KOPT-K1 (cell line): Measurements from ENCODE around the gene CUBN.
A peak's percentile ranks its signal among the peaks of the same experiment; 100 is the strongest.
"Not testable (repeated sequence)": the region's sequence is repeated elsewhere in the genome, so short reads cannot be mapped to it uniquely, and the experiment has no call there.

ENCODE experiments used
- H3K27ac ChIP-seq: fragments of 200-600 bp; sonication (generic); 2 replicates; pipeline ENCODE4 v1.5.1; 2016; ENCODE audit warnings: antibody characterized with exemption, mild to moderate bottlenecking, low read depth, low read length; ENCODE audit not compliant: poor library complexity, severe bottlenecking
- H3K36me3 ChIP-seq: fragments of 200-600 bp; sonication (generic); 2 replicates; pipeline ENCODE4 v1.5.1; 2017; ENCODE audit warnings: antibody characterized with exemption, mild to moderate bottlenecking, low read length, moderate library complexity; ENCODE audit not compliant: insufficient read depth
- H3K9me3 ChIP-seq: fragments of 200-600 bp; sonication (generic); 2 replicates; pipeline ENCODE4 v1.5.1; 2017; ENCODE audit warnings: antibody characterized with exemption, low read length, mild to moderate bottlenecking; ENCODE audit not compliant: insufficient read depth, poor library complexity, severe bottlenecking

CUBN gene

GRCh38 chr10:17013131-17013983, 116.3 kb downstream of the CUBN start:
- not testable (repeated sequence) for H3K36me3 ChIP-seq, H3K27ac ChIP-seq
- H3K9me3 ChIP-seq: peaks cover 10% of the 10 kb centered on the region

GRCh38 chr10:17012731-17013130, 116.9 kb downstream of the CUBN start:
- H3K36me3 ChIP-seq, H3K27ac ChIP-seq, H3K9me3 ChIP-seq: not testable (repeated sequence)

- Histone ChIP-seq H3K36me3 (no peaks in the 10 kb centered on the region), H3K9me3 (peaks cover 8% of the 10 kb centered on the region), H3K27ac (no peak overlapping the region)
These were observed 119.1 kb downstream of the CUBN start for GRCh38 chr10:17010363-17011145.

GRCh38 chr10:17009212-17009700, 120.4 kb downstream of the CUBN start:
- no peak overlapping the region for H3K27ac ChIP-seq
- H3K36me3 ChIP-seq: no peaks in the 10 kb centered on the region
- H3K9me3 ChIP-seq: peaks cover 8% of the 10 kb centered on the region

GRCh38 chr10:17007418-17007770, 122.2 kb downstream of the CUBN start:
- H3K9me3 ChIP-seq: peaks cover 7% of the 10 kb centered on the region
- H3K27ac ChIP-seq: peak overlapping the region; percentile 41
- H3K36me3 ChIP-seq: no peaks in the 10 kb centered on the region

- Histone ChIP-seq H3K36me3 (no peaks in the 10 kb centered on the region), H3K27ac (peak overlapping the region; percentile 41), H3K9me3 (peaks cover 2% of the 10 kb centered on the region)
These were observed 122.8 kb downstream of the CUBN start for GRCh38 chr10:17006631-17007417.

- Histone ChIP-seq H3K27ac (no peak overlapping the region), H3K36me3 (no peaks in the 10 kb centered on the region), H3K9me3 (peaks cover 6% of the 10 kb centered on the region)
These were observed 123.7 kb downstream of the CUBN start for GRCh38 chr10:17005621-17006566.

- H3K9me3 ChIP-seq: peaks cover 7% of the 10 kb centered on the region
- H3K36me3 ChIP-seq: no peaks in the 10 kb centered on the region
- no peak overlapping the region for H3K27ac ChIP-seq
These were observed 124.7 kb downstream of the CUBN start for GRCh38 chr10:17004801-17005380.

- Histone ChIP-seq H3K27ac (peak overlapping the region; percentile 47), H3K9me3 (peaks cover 7% of the 10 kb centered on the region), H3K36me3 (no peaks in the 10 kb centered on the region)
These were observed 125.8 kb downstream of the CUBN start for GRCh38 chr10:17003651-17004286.

- H3K27ac ChIP-seq: peak overlapping the region; percentile 47
- H3K9me3 ChIP-seq: peaks cover 7% of the 10 kb centered on the region
- no peaks in the 10 kb centered on the region for H3K36me3 ChIP-seq
These were observed 126.5 kb downstream of the CUBN start for GRCh38 chr10:17003151-17003550.

GRCh38 chr10:17001961-17002749, 127.5 kb downstream of the CUBN start:
- H3K27ac ChIP-seq: peak overlapping the region; percentile 47
- peaks cover 7% of the 10 kb centered on the region for H3K9me3 ChIP-seq
- no peaks in the 10 kb centered on the region for H3K36me3 ChIP-seq

GRCh38 chr10:17001297-17001744, 128.3 kb downstream of the CUBN start:
- Histone ChIP-seq H3K9me3 (peaks cover 7% of the 10 kb centered on the region), H3K27ac (no peak overlapping the region), H3K36me3 (no peaks in the 10 kb centered on the region)
